Gastrocnemius medialis (tissue), 4 donors: Measurements from ENCODE around the gene CITED1.

Source experiments
- CTCF ChIP-seq, 5 experiments: fragments of 450-650 bp in 3 of 5; fragments of 200-600 bp in 2 of 5; sonication (generic) in 2 of 5; IDR thresholded peaks in 4 of 5; conservative IDR thresholded peaks in 1 of 5; 1 replicate in 4 of 5; 2 replicates in 1 of 5; pipeline ENCODE4 v1.5.1; 2016 to 2019; ENCODE audit warnings: antibody characterized with exemption in 5 of 5, mild to moderate bottlenecking in 3 of 5, moderate library complexity in 3 of 5
- POLR2A ChIP-seq, 2 donors: fragments of 450-650 bp; IDR thresholded peaks; one replicate each; pipeline ENCODE4 v1.6.1; 2017; ENCODE audit warnings: antibody characterized with exemption in 2 of 2, mild to moderate bottlenecking in 2 of 2, moderate library complexity in 2 of 2

DNA sequence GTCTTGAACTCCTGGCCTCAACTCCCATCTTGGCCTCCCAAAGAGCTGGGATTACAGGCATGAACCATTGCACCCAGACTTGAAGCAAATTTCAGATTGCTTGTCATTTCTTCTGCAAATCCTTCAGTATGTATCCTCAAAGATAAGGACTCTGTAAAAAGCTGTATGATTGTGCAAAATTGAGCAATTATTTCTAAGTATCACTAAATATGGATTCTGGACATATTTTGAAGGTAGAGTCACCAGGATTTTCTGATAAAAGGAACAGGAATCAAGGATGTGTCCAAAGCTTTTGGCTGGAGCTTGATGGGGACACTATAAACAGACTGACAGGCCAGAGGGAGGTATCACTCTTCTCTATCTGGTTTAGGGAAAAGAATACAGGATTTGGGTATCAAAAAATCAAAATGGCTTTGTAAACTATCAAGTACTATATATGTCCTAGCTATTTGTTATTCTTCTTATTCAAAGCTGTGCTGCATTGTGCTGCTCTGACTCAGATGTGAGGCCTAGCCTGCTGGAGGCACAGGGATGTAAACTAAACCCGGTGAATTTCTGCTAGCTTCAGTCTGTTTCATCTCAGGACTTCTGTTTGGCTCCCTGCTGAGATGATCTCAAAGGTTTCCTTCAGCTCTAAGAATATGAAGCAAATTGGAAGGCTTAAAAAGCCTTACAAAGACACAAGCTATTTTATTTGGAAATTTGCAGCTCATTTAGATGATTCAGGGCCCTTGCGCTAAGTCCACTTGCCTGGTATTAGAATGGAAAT, 36.9 kb downstream of the CITED1 start:
- TF ChIP-seq CTCF (IDR thresholded peaks at IDR 0.05 in 4 of 5, conservative IDR thresholded peaks at IDR 0.05 in 1 of 5), result no peak
- no peak for TF ChIP-seq POLR2A (IDR thresholded peaks at IDR 0.05)
